GM21717 (cell line): Measurements from ENCODE around the gene NIN.

Experiments used
- ATAC-seq: cut with Tn5 transposase; IDR thresholded peaks from one replicate; pipeline ENCODE4 v1.9.1; 2021; ENCODE audit warnings: mild to moderate bottlenecking, moderate library complexity; ENCODE audit not compliant: unreplicated experiment

The NIN gene

DNA sequence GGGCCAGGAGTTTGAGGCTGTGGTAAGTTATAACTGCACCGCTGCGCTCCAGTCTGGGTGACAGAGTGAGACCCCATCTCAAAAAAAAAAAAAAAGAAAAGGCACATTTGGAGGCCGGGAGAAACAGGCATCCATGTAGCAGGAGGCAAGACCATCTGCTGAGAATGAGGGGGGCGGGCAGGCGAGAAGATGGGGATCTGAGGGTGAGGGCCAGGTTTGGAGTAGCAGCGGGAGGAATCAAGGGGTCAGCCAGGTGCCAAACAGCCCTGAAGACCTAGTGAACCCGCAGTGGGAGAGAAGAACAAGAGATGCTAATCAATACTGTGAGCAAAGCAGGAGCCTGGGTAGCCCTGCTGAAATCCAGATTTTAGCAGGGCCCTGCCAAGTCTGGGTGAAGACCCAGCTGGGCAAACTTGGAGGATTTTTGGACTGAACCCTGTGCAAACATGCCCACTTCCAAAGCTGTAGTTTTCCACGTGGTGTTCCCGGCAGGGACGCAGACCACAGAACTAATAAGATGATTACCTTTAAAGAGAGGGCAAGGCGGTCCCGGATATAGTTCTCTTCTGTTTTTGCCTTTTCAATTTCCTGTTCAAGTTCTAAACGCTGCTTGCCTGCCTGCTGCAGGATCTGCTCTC, 61.0 kb downstream of the NIN start:
- no peak for ATAC-seq

DNA sequence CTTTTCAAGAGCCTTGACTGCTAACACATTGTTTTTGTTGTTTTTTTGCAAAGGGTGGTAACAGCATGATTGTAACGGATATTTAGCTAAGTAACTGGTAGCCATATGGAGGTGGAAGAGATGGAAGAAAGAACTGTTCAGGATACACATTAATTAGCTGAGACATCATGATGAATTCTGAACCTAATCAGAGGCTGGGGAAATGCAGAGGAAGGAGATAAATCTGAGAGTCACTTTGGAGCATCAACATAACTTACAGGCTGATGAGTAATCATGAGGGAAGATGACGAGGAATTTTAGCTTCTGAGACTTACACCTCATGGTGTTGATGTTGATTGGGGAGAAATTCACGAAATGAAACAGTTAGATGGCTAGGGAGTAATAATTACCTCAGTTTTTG, 62.3 kb downstream of the NIN start:
- no peak for ATAC-seq

DNA sequence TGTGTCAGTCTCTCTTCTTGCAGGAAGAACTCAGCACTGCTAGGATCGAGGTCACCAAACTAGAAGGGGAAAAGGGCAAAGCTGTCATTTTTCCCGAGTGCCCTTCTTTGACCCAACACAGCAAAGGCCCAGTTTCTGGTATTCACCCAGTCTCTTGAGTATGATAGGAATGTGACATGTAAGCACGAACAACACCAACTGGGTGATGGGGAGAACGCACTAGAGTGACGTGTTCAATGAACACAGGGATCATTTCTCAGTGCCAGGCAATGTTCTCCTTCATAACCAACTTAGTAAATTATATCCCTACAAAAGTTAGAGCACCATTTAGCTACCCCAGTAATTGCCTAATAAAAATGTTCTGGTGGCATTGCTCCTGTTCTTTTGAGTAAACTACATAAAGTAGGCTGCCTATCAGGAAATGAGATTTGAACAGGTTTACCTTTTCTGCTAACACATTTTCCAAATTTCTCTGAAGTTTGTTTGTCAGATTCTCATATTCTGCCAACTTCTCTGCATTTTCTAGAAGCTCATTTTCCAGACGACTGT, 64.5 kb downstream of the NIN start:
- ATAC-seq = no peak

DNA sequence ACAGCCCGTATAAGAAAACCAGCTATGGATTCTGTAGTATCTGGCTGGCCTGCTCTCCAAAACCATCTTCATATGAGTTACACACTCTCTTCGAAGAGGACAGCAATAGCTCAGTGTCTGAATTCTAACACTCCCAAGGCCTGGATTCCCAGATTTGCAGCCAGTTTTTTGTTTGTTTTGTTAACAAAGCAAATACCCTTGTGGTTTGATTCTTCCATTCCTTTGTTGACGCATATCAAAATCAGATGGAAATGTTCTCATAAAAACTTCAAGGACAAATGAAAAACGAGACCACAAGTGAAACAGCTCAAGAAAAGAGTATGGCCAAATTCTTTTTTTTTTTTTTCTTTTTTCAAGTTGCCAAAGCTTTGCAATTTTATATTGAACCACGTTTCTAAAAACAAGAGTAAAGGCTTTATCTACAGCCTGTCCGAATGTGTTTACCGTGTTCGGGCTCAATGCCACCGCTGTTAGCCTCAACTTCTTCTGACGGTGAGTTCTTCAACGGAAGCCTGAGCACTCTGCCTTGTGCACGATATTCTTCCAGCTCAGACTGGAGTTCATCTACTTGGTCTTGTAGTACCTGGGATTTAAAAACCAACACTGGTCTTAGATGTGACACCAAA, 67.5 kb downstream of the NIN start:
- no peak for ATAC-seq

DNA sequence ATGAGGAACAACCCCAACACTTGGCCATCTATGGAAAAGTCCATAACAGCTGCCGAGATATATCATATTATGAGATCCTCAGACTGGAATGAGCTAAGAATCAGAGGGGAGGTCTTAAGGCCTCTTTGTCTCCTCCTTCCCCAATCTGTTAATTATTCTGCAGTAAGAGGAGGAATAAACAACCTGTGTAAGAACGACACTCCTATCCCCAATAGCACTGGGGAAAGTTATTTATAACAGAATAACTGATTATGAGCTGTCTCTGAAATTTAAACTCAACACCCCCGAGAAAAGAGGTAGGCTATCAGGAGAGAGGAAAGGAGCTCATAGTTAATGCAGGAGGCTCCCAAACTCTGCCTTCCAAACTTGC, 68.0 kb downstream of the NIN start:
- peak; percentile 22 for ATAC-seq

DNA sequence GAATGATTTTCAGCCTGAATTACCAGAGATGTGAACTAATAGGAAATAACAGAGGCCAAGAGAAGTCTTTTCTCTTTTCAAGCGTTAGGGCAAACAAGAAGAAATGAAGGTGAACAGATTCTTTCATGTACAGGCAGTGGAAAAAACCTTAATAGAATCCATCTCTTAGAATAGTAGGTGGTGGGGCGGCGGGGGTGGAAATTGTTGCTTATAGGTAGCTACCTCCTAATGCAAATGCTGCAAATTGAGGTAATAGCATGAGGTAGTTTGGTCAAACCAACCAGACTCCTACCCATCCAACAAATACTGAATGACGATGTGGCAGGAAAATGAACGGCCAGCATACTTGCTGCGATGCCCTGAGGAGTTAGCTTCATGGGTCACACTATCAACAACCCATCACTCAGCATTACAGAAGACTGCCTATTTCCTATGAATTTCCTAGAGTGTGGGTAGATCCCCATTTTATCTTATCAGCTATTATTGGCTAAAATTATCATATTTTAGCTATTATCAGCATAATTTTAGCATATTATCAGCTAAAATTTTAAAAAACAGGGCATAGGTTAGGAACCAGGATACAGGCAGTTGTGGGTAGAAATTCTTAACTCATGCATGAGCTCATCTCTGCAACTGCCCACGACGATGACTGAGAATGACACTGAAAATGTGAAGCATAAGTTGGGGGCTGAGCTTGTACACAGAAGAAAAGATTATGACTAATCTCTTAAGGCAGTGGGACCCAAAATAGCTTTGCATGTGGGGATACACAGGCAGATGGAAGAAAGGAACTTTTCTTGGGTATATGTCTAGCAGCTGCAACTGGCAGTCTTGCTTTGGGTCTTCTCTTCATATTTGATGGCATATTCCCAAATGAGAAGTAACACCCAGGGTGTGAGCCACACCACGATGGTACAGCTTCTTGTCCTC, 68.7 kb downstream of the NIN start:
- peak; percentile 85 for ATAC-seq

DNA sequence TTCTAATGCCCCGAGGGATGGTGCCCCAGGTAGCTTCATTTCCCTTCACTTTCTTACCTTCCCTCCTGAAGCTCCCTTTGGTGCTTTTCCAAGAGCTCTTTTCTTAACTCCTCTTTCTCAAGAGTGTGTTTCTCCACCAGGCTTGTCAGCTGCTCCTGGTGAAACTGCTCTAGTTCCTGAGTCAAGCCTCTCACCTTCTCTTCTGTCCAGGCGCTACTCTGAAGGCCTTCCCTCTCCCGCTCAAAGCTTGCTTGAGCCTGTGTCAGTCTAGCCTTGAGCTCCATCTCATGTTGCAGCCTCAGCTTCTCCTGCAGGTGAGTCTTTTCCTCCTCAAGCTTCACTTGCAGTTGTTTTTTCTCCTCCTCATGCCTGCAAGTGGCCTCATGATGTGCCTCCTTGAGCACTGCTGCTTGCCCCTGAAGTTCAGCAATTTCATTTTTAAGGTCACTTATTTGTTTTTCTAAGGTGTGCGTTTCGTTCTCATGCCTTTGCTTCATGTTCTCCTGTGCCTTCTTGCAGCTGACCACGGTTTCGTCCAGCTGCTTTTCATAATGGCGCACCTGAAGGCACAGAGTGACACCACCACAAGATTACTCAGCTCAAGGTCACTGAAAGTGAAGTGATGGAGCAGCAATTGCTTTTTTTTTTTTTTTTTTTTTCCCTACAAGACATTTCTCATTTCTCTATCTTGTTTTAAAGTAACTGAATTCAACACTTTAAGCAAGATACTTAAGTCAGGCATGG, 71.0 kb downstream of the NIN start:
- no peak for ATAC-seq

DNA sequence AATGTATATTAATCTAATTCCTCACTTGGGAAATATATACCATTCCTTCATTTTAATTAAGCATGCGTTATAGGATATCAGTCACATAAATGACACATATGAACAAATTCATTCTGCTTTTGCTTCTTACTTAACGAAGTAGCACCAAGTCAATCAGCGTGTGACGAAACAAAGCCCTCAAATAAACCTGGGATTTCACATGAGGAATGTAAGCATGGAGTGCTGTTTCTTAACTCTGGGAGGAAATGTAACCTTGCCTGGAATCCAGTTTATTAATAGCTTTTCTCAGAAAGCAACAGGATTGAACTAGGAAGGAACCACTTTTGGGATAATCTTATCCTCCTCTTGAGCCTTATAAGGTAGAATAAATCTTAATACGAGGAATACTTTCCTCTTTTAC, 72.0 kb downstream of the NIN start:
- ATAC-seq = no peak

DNA sequence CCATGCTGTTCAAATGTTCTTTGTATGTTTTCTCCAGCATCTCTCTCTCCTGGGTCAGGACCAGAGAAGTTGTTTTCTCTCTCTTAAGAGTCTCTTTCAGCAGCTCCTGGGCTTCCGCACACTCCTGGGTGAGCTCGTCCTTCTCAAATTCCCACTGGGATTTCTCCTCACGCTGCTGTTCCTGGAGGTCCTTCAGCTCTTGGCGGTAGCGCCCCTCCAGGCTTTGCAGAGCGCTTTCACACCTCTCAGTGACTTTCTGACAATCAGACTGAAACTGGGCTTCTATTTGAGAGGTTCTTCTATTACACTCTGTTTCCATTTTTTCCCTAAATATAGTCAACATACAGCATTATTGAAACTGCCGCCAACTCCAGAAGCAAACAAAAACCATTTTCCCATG, 72.7 kb downstream of the NIN start:
- no peak for ATAC-seq

DNA sequence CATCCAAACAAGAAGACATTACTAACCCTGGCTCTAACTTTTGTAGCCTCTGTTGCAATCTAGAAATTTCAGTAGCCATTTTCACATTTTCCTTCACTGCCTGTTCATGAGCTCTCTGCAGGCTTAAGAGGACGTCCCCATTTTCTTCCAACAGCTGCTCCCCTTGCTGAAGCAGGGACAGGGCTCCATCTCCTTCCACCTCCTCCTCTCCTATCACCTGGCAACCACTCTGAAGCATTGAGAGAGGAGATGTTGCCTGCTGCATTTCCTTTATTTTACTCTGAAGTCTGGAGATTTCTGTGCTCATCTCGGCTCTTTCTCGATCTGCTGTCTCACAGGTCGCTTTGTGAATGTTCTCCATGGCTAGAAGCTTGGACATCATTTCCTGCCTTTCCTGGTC, 73.3 kb downstream of the NIN start:
- ATAC-seq = no peak

DNA sequence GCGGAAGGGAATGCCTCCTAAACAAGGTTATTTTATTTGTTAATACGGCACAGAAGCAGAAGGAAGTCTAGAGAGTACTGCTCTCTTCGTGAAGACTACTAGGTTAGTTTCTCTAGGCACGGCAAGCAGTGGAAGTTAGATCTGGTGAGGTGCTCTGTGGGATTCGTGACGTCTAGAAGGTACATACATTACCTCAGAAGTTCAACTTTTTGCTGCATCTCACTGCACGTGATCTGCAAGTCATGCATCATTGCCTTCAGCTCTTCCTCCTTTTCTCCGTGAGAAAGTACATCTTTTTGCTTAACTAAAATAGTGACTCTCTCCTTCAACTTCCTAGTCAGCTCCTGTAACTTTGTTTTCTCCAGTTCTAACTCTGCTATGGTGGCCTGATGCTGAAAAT, 74.7 kb downstream of the NIN start:
- ATAC-seq = no peak

DNA sequence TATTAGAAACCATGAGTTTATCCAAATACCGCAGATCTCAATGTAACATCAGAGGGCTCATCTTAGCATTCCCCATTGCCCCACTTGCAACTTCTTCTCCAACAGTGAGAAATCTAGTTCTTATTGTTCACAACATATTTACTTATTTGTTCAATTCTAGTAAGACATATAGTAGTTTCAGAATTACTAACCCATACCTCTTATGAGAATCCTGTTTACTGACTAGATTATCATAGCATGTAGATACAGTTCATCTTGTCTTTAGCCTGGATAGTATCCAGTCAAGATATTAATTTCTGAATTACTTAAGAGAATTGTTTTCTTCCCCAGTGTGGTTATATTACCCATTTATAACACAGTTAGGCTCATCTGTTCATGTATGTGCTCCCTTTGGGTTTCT, 80.6 kb downstream of the NIN start:
- no peak for ATAC-seq

DNA sequence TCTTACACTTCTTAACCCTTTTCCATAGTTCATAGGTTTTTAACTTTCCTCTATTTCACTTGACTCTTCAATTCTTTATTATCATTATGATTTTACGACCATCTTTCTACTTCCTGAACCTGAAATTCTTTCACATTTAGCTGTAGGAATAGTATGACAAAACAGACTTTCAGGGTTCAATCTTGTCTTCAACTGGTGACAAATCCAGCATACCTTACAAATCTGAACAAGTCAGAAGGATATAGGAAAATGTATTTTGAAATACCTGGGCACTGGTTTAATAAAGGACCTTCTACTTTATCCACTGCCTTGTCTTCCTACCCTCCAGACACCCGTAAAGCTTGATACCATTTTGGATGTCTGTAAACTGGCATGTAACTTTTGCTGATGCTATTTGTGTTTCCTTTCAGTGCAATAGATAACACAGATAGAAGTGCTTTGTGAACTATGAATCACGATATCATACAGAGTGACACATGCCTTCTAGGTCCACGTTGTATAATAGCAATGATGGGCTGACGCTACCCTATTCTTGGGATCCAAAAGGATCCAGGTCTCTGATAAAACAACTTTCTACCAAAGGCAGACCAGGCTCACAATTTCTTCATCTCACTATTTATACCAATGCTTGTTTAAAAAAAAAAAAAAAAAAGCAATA, 85.4 kb downstream of the NIN start:
- no peak for ATAC-seq

DNA sequence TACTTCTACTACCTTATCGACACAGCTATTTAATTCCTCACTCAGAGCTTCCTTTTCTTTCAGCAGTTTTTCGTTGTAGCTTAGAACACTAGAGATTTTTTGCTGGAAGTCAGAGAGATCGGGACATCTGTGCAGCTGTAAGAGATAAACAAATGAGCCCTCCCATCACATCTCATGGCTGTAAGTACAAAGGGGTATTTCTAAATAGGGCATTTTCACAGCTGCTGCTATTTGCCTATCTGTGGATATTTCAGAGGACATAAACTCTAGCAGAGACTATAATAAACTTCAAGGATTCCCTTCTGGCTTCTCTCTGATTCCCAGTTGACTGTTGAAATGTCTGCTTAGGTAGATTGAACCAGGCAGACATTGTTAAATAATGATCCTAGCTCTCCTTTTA, 86.7 kb downstream of the NIN start:
- no peak for ATAC-seq

DNA sequence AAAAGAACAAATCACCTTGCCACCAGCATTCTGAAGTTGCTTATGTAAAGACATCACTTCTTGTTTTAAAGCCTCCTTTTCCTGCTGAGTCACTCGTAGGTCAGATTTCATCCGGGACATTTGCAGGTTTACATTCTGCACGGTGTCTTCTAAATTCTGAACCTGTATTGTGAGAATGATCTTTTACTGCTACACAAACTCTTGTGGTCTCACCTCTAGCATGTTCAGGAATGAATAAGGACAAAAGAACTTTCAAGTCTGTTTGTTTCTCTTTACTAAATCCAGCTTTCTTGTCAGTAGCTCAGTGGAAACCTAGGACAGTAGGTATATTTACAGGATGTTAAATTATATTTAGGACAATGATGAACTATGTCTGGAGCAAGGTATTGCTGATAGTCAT, 89.4 kb downstream of the NIN start:
- ATAC-seq = no peak

DNA sequence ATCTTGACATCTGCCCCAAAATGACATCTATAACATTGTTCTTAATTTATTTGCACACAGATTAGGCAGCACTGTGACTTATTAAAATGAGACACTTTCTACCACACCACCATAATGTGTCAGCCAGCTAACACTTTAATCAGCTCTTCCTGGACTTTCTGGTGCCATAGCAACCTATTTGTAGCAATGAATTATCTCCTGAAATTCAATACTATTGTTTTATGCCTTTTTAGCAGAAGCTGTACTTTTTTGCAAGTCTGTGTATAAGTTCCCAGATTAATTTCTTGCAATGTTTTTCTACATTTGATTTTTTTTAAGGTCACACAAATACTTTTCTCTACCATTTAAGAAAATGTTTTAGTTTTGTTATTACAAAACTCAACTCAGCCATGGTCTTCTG, 90.1 kb downstream of the NIN start:
- no peak for ATAC-seq

DNA sequence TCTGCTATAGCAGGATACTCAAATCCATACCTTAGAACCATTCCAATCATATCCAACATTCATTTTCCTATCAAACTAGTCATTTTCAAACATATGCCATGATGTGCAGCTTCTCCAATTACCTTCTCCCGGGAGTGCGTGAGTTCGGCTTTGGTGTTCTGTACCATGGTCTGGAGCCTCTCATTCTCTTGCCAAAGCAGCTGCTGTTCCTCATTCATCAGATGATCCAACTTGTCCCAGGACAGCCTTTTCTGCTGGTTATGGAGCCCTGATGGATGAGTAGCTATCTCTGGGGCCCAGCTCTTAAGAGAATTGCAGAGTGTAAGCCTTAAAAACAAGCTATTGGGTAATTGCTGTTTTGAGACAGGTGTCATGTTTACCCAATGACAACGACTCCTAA, 91.8 kb downstream of the NIN start:
- no peak for ATAC-seq

DNA sequence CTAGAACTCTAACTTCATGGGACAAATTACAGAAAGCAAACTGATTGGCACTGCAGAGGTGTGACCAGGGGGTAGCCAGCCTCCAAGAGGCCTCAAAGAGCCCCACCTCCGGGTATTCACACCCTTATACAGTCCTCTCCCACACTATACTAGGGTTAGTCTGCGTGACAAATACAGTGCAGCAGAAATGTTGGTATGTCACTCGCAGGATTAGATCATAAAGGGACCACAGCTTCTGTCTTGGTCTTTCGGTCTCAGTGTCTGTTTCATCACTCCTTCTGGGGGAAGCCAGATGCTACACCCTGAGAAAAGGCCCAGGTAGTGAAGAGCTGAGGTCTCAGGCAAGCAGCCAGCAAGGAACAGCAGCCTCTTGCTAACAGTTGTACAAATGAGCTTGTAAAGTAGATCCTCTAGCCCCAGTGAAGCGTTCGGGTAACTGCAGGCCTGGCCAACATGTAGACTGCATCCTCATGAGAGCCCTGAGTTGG, 94.0 kb downstream of the NIN start:
- ATAC-seq = peak; percentile 89

DNA sequence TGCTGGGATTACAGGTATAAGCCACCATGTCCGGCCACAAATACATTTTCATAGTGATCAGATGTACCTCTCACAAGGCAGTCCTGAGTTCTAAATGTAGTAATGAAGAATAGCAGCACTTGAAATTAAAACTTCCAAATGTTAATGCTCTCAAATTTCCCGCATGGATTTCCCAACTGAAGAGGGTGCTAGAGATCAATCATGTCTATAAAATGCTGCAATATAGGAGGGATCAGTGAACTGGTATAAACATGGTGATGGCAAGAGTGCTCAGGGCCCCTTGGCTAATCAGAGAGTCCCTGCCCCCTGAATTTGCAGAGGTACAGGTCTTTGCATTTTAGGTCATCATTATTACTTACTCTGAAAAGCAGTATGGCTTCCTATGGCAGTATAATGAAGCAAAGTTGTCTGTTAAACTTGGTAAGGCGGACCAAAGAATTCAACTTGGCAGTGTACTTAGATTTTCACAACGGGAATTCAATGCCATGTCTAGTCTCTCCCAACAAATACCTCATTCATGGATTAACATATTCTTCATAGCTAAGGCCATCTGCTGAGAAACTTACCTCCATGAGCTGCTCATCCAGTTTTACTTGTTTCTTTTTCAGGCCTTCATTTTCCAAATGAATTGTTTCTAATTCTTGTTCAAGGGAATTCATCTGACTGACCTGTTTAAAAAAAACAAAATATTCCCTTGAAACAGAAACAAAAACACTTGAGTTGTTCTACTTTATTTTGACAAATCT, 95.8 kb downstream of the NIN start:
- no peak for ATAC-seq

DNA sequence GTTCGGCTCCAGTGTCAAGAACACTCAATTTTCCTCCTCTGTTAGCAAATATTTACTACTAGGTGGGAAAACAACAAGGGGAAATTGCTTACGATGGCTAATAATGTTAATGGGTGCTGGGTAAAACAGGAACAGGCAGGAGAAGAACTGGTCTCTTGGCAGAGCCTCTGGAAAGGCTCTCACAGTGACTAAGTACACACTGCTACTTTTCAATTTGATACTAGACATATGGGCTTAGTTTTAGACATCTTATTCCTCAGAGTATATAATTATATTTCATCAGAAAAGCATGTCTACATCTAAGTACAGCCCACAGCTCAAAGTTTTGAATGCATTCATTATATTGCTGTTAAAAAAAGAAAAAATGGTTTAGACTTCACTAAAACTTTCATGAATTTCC, 97.5 kb downstream of the NIN start:
- no peak for ATAC-seq
